Smooth muscle cell (in vitro differentiated cells): ENCODE measurements around the gene NRG3. TPM values are rescaled to one million over a fixed set of nuclear protein-coding genes. Genes with fewer than 3 reads are reported as not detected.

Source experiments
- DNase-seq: peaks from one replicate; lab custom pipeline; 2025; ENCODE audit not compliant: unreplicated experiment; lab: John Stamatoyannopoulos, UW
- H2AFZ ChIP-seq: fragments of 200-600 bp; sonication (generic); 2 replicates; pipeline ENCODE4 v1.6.0; 2016; ENCODE audit warnings: antibody characterized with exemption, low read depth, mild to moderate bottlenecking
- H3F3A ChIP-seq: fragments of 200-600 bp; sonication (generic); 2 replicates; pipeline ENCODE4 v1.6.0; 2017; ENCODE audit warnings: antibody characterized with exemption, low read depth
- H3K27ac ChIP-seq: fragments of 200-600 bp; sonication (generic); 2 replicates; pipeline ENCODE4 v1.5.1; 2016; ENCODE audit warnings: low read depth, mild to moderate bottlenecking
- H3K27me3 ChIP-seq: fragments of 200-600 bp; sonication (generic); 2 replicates; pipeline ENCODE4 v1.6.1; 2016; ENCODE audit warnings: low read depth, mild to moderate bottlenecking
- H3K36me3 ChIP-seq: fragments of 200-600 bp; sonication (generic); 2 replicates; pipeline ENCODE4 v1.5.1; 2016; ENCODE audit warnings: low read depth
- H3K4me1 ChIP-seq: fragments of 200-600 bp; sonication (generic); 2 replicates; pipeline ENCODE4 v1.5.1; 2016; ENCODE audit warnings: low read depth
- H3K4me2 ChIP-seq: fragments of 200-600 bp; sonication (generic); 2 replicates; pipeline ENCODE4 v1.6.0; 2016; ENCODE audit warnings: mild to moderate bottlenecking
- H3K4me3 ChIP-seq: fragments of 200-600 bp; sonication (generic); 2 replicates; pipeline ENCODE4 v1.5.1; 2016; ENCODE audit warnings: mild to moderate bottlenecking
- H3K79me2 ChIP-seq: fragments of 200-600 bp; sonication (generic); 2 replicates; pipeline ENCODE4 v1.6.0; 2016; ENCODE audit warnings: low read depth, mild to moderate bottlenecking
- H3K9ac ChIP-seq: fragments of 200-600 bp; sonication (generic); 2 replicates; pipeline ENCODE4 v1.6.0; 2016; ENCODE audit warnings: low read depth
- H3K9me3 ChIP-seq: fragments of 200-600 bp; sonication (generic); replicated peaks from 2 replicates; pipeline ENCODE4 v1.5.1; 2016; ENCODE audit warnings: low read depth
- H4K20me1 ChIP-seq: fragments of 200-600 bp; sonication (generic); 2 replicates; pipeline ENCODE4 v1.6.0; 2016; ENCODE audit warnings: low read depth
- CTCF ChIP-seq: fragments of 200-600 bp; sonication (generic); IDR thresholded peaks from 2 replicates; pipeline ENCODE4 v1.5.1; 2017; ENCODE audit warnings: borderline replicate concordance, mild to moderate bottlenecking, antibody characterized with exemption; ENCODE audit not compliant: insufficient read depth, poor library complexity, severe bottlenecking
- WGBS: methylation state at CpG from one replicate; pipeline ENCODE4 v1.1.7; 2016; ENCODE audit warnings: low lambda C conversion rate; 5-methylcytosine and 5-hydroxymethylcytosine counted together
- polyA plus RNA-seq: library from polyadenylated mRNA; unstranded; fragments of >200 nt; fragmentation: Nextera tagmentation; extraction: Ambion mirVana; gene quantifications from 2 replicates; pipeline ENCODE4 v1.2.1, GENCODE V29; 2016
- total RNA-seq: library from RNA; depleted of rRNA; stranded (reverse); fragments of >200 nt; gene quantifications from 2 replicates; pipeline ENCODE4 v1.2.3, GENCODE V29; 2014

Gene NRG3
- total and polyA plus RNA-seq, 2 experiments from 2014 or later: 4.0 to 4.8 TPM

GRCh38 chr10:81873231-81873931 lies 1.6 kb upstream of the NRG3 start:
- Histone ChIP-seq H4K20me1 (no peaks in the 10 kb centered on the region), H3K36me3 (no peaks in the 10 kb centered on the region), H3K27me3 (peaks cover 37% of the 10 kb centered on the region), H3K4me1 (peaks cover 11% of the 10 kb centered on the region), H3K9ac (no peak overlapping the region), H3K9me3 (no peaks in the 10 kb centered on the region), H3K79me2 (no peaks in the 10 kb centered on the region), H3F3A (no peaks in the 10 kb centered on the region), H2AFZ (no peak overlapping the region), H3K27ac (no peak overlapping the region), H3K4me3 (no peak overlapping the region), H3K4me2 (peak overlapping the region; percentile 89)
- no peak for DNase-seq
- WGBS: 53% methylated on average over 12 of the region's 12 CpGs
- no peak for TF ChIP-seq CTCF

- WGBS: 1% methylated on average over 46 of the region's 80 CpGs
- no peak for DNase-seq
Observed at GRCh38 chr10:81873932-81874816, 820 bp upstream of the NRG3 start.

GRCh38 chr10:81875467-81876252 lies 666 bp downstream of the NRG3 start:
- Histone ChIP-seq H3K9ac (no peak overlapping the region), H3K36me3 (no peaks in the 10 kb centered on the region), H3K79me2 (no peaks in the 10 kb centered on the region), H3F3A (no peaks in the 10 kb centered on the region), H3K27ac (no peak overlapping the region), H3K4me1 (peaks cover 11% of the 10 kb centered on the region), H2AFZ (peak overlapping the region; percentile 38), H3K4me3 (peak overlapping the region; percentile 42), H3K27me3 (peaks cover 37% of the 10 kb centered on the region), H3K9me3 (no peaks in the 10 kb centered on the region), H4K20me1 (no peaks in the 10 kb centered on the region), H3K4me2 (peak overlapping the region; percentile 89)
- no peak for TF ChIP-seq CTCF
- no peak for DNase-seq
- under 1% methylated on average over 43 of the region's 49 CpGs for WGBS

More at GRCh38 chr10:81873932-81874816, 820 bp upstream of the NRG3 start:
- no peaks in the 10 kb centered on the region for H3F3A ChIP-seq
- H3K9me3 ChIP-seq: no peaks in the 10 kb centered on the region
- TF ChIP-seq CTCF: no peak
- no peaks in the 10 kb centered on the region for H3K36me3 ChIP-seq
- H3K4me2 ChIP-seq: peak overlapping the region; percentile 89
- no peaks in the 10 kb centered on the region for H4K20me1 ChIP-seq
- H3K79me2 ChIP-seq: no peaks in the 10 kb centered on the region
- peaks cover 37% of the 10 kb centered on the region for H3K27me3 ChIP-seq
- H3K9ac ChIP-seq: no peak overlapping the region
- peaks cover 11% of the 10 kb centered on the region for H3K4me1 ChIP-seq
- H3K27ac ChIP-seq: no peak overlapping the region
- no peak overlapping the region for H2AFZ ChIP-seq
- peak overlapping the region; percentile 50 for H3K4me3 ChIP-seq
